ENCODE measurements around the gene AGRN.
"Not testable (repeated sequence)": the region's sequence is repeated elsewhere in the genome, so short reads cannot be mapped to it uniquely, and the experiment has no call there.

AGRN gene

GRCh38 chr1:982765-983436, 37.0 kb upstream of the AGRN start:
- no peak for DNase-seq

- DNase-seq = no peak
Measured at GRCh38 chr1:983798-984475, 36.0 kb upstream of the AGRN start.

- no peak for DNase-seq
Measured at GRCh38 chr1:984476-984814, 35.5 kb upstream of the AGRN start.

GRCh38 chr1:985126-985525, 34.8 kb upstream of the AGRN start:
- no peak for DNase-seq

GRCh38 chr1:988061-988460, 31.9 kb upstream of the AGRN start:
- not testable (repeated sequence) for DNase-seq

GRCh38 chr1:991275-991674, 28.6 kb upstream of the AGRN start:
- not testable (repeated sequence) for DNase-seq

- no peak for DNase-seq
Measured at GRCh38 chr1:991895-992294, 28.0 kb upstream of the AGRN start.

GRCh38 chr1:992362-992761, 27.6 kb upstream of the AGRN start:
- DNase-seq = no peak

- no peak for DNase-seq
Measured at GRCh38 chr1:993379-993995, 26.4 kb upstream of the AGRN start.

GRCh38 chr1:994546-994945, 25.4 kb upstream of the AGRN start:
- not testable (repeated sequence) for DNase-seq

- no peak for DNase-seq
Measured at GRCh38 chr1:995665-996633, 24.0 kb upstream of the AGRN start.

- DNase-seq = no peak
Measured at GRCh38 chr1:996851-997712, 22.8 kb upstream of the AGRN start.

GRCh38 chr1:997713-997992, 22.3 kb upstream of the AGRN start:
- DNase-seq = no peak

GRCh38 chr1:997993-998744, 21.8 kb upstream of the AGRN start:
- DNase-seq = no peak

- DNase-seq = no peak
Measured at GRCh38 chr1:998745-998994, 21.2 kb upstream of the AGRN start.

GRCh38 chr1:998995-999724, 20.8 kb upstream of the AGRN start:
- DNase-seq = no peak

- peak; percentile 95 for DNase-seq
Measured at GRCh38 chr1:999725-1000356, 20.1 kb upstream of the AGRN start, which contains the start of gene HES4. Gene HES4 (minus strand): TSS chr1:1000097. CDS start chr1:999973, 124 bp downstream.

GRCh38 chr1:1000357-1001056, 19.4 kb upstream of the AGRN start:
- peak; percentile 83 for DNase-seq

GRCh38 chr1:1001057-1001783, 18.7 kb upstream of the AGRN start:
- no peak for DNase-seq
